ENCODE measurements around the gene BMPR1A. TPM values are rescaled to one million over a fixed set of nuclear protein-coding genes. Genes with fewer than 3 reads are reported as not detected.

The BMPR1A gene
- total and polyA plus RNA-seq, 9 of the 15 experiments (the other 6 are each of a cell fraction or from before 2014, with no cell fraction given): 1.6 to 17.5 (median 9.1) TPM

DNA sequence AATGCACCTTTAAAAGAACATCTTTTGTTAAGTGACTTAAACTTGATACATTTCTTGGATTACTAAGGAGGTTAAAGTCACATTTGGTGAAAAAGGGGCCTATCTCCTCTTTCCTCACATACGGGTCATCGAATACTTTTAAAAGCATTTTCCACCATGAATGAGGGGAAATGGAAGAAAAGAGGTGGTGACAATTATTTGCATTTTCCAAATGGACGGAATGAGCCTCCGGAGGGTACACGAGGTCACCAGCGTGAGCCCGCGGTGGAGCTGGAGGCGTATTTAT lies 1.0 kb upstream of the BMPR1A start (continued):
- TF ChIP-seq, protein P1, sequence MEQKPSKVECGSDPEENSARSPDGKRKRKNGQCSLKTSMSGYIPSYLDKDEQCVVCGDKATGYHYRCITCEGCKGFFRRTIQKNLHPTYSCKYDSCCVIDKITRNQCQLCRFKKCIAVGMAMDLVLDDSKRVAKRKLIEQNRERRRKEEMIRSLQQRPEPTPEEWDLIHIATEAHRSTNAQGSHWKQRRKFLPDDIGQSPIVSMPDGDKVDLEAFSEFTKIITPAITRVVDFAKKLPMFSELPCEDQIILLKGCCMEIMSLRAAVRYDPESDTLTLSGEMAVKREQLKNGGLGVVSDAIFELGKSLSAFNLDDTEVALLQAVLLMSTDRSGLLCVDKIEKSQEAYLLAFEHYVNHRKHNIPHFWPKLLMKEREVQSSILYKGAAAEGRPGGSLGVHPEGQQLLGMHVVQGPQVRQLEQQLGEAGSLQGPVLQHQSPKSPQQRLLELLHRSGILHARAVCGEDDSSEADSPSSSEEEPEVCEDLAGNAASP (IDR thresholded peaks at IDR 0.05): peak; percentile 71
- TF ChIP-seq, protein P2, sequence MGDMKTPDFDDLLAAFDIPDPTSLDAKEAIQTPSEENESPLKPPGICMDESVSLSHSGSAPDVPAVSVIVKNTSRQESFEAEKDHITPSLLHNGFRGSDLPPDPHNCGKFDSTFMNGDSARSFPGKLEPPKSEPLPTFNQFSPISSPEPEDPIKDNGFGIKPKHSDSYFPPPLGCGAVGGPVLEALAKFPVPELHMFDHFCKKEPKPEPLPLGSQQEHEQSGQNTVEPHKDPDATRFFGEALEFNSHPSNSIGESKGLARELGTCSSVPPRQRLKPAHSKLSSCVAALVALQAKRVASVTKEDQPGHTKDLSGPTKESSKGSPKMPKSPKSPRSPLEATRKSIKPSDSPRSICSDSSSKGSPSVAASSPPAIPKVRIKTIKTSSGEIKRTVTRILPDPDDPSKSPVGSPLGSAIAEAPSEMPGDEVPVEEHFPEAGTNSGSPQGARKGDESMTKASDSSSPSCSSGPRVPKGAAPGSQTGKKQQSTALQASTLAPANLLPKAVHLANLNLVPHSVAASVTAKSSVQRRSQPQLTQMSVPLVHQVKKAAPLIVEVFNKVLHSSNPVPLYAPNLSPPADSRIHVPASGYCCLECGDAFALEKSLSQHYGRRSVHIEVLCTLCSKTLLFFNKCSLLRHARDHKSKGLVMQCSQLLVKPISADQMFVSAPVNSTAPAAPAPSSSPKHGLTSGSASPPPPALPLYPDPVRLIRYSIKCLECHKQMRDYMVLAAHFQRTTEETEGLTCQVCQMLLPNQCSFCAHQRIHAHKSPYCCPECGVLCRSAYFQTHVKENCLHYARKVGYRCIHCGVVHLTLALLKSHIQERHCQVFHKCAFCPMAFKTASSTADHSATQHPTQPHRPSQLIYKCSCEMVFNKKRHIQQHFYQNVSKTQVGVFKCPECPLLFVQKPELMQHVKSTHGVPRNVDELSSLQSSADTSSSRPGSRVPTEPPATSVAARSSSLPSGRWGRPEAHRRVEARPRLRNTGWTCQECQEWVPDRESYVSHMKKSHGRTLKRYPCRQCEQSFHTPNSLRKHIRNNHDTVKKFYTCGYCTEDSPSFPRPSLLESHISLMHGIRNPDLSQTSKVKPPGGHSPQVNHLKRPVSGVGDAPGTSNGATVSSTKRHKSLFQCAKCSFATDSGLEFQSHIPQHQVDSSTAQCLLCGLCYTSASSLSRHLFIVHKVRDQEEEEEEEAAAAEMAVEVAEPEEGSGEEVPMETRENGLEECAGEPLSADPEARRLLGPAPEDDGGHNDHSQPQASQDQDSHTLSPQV (IDR thresholded peaks at IDR 0.05): 0 out of 2 replicates have a peak, but pooled peaks have one; percentile 18
- TF ChIP-seq MCM5 (IDR thresholded peaks at IDR 0.05; ENCODE audit: low read depth) (no peak), MYC (IDR thresholded peaks at IDR 0.05; ENCODE audit: low read depth, low read length) (peak; percentile 72), MYC (CRISPR knock-in tag; IDR thresholded peaks at IDR 0.05; ENCODE audit: borderline replicate concordance, low read depth) (no peak), ZNF75A (CRISPR knock-in tag; IDR thresholded peaks at IDR 0.05) (no peak), POLR2H (tag; IDR thresholded peaks at IDR 0.05; ENCODE audit: low read depth) (no peak), ZNF589 (CRISPR knock-in tag; IDR thresholded peaks at IDR 0.05; ENCODE audit: low read depth) (no peak), ARHGAP35 (IDR thresholded peaks at IDR 0.05; ENCODE audit: partially characterized antibody) (no peak), NR2C1 (IDR thresholded peaks at IDR 0.05) (0 out of 2 replicates have a peak, but pooled peaks have one; percentile 32), NR2C1 (tag; IDR thresholded peaks at IDR 0.05) (no peak)
- TF ChIP-seq, protein P3, sequence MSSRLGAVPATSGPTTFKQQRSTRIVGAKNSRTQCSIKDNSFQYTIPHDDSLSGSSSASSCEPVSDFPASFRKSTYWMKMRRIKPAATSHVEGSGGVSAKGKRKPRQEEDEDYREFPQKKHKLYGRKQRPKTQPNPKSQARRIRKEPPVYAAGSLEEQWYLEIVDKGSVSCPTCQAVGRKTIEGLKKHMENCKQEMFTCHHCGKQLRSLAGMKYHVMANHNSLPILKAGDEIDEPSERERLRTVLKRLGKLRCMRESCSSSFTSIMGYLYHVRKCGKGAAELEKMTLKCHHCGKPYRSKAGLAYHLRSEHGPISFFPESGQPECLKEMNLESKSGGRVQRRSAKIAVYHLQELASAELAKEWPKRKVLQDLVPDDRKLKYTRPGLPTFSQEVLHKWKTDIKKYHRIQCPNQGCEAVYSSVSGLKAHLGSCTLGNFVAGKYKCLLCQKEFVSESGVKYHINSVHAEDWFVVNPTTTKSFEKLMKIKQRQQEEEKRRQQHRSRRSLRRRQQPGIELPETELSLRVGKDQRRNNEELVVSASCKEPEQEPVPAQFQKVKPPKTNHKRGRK (tag; IDR thresholded peaks at IDR 0.05): 0 out of 2 replicates have a peak, but pooled peaks have one; percentile 1
- TF ChIP-seq, protein P4, sequence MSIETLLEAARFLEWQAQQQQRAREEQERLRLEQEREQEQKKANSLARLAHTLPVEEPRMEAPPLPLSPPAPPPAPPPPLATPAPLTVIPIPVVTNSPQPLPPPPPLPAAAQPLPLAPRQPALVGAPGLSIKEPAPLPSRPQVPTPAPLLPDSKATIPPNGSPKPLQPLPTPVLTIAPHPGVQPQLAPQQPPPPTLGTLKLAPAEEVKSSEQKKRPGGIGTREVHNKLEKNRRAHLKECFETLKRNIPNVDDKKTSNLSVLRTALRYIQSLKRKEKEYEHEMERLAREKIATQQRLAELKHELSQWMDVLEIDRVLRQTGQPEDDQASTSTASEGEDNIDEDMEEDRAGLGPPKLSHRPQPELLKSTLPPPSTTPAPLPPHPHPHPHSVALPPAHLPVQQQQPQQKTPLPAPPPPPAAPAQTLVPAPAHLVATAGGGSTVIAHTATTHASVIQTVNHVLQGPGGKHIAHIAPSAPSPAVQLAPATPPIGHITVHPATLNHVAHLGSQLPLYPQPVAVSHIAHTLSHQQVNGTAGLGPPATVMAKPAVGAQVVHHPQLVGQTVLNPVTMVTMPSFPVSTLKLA (conservative IDR thresholded peaks at IDR 0.05): peak; percentile 65; a peak in 3 of 4 replicates

All from K562 (cell line).